ENCODE results near the gene RSPH1.

Gene RSPH1

GRCh38 chr21:42542196-42542595 is 46.2 kb upstream of the RSPH1 start:
- no peak for DNase-seq (ENCODE audit: low read depth)
- no peak for TF ChIP-seq CTCF (IDR thresholded peaks at IDR 0.05; ENCODE audit: insufficient read depth, low read depth, low read length, missing control alignments)
- no peak overlapping the region for H3K4me3 ChIP-seq (ENCODE audit: low read depth, low read length)

GRCh38 chr21:42541618-42542017 is 45.6 kb upstream of the RSPH1 start:
- no peak for TF ChIP-seq CTCF (IDR thresholded peaks at IDR 0.05; ENCODE audit: insufficient read depth, low read depth, low read length, missing control alignments)
- no peak overlapping the region for H3K4me3 ChIP-seq (ENCODE audit: low read depth, low read length)
- no peak for DNase-seq (ENCODE audit: low read depth)

- DNase-seq (ENCODE audit: low read depth) = no peak
- H3K4me3 ChIP-seq (ENCODE audit: low read depth, low read length) = no peak overlapping the region
- TF ChIP-seq CTCF (IDR thresholded peaks at IDR 0.05; ENCODE audit: insufficient read depth, low read depth, low read length, missing control alignments) = no peak
Observed at GRCh38 chr21:42541174-42541573, 45.1 kb upstream of the RSPH1 start.

- no peak for TF ChIP-seq CTCF (IDR thresholded peaks at IDR 0.05; ENCODE audit: insufficient read depth, low read depth, low read length, missing control alignments)
- no peak for DNase-seq (ENCODE audit: low read depth)
- no peak overlapping the region for H3K4me3 ChIP-seq (ENCODE audit: low read depth, low read length)
Observed at GRCh38 chr21:42540396-42540795, 44.4 kb upstream of the RSPH1 start.

- H3K4me3 ChIP-seq (ENCODE audit: low read depth, low read length) = no peak overlapping the region
- no peak for DNase-seq (ENCODE audit: low read depth)
- TF ChIP-seq CTCF (IDR thresholded peaks at IDR 0.05; ENCODE audit: insufficient read depth, low read depth, low read length, missing control alignments) = no peak
Observed at GRCh38 chr21:42539931-42540343, 43.9 kb upstream of the RSPH1 start.

- DNase-seq (ENCODE audit: low read depth) = no peak
- H3K4me3 ChIP-seq (ENCODE audit: low read depth, low read length) = no peak overlapping the region
- no peak for TF ChIP-seq CTCF (IDR thresholded peaks at IDR 0.05; ENCODE audit: insufficient read depth, low read depth, low read length, missing control alignments)
Observed at GRCh38 chr21:42539342-42539741, 43.3 kb upstream of the RSPH1 start.

GRCh38 chr21:42538479-42539275 is 42.7 kb upstream of the RSPH1 start:
- DNase-seq (ENCODE audit: low read depth) = no peak
- TF ChIP-seq CTCF (IDR thresholded peaks at IDR 0.05; ENCODE audit: insufficient read depth, low read depth, low read length, missing control alignments) = no peak

More at GRCh38 chr21:42538479-42539275, 42.7 kb upstream of the RSPH1 start:
- H3K4me3 ChIP-seq (ENCODE audit: low read depth, low read length) = no peak overlapping the region

Data from GM12865 (cell line).